Activated CD8-positive, alpha-beta memory T cell treated with anti-CD3 and anti-CD28 coated beads for 4 hours (primary cell): Measurements from ENCODE around the gene EFR3B.
"Not testable (repeated sequence)": the region's sequence is repeated elsewhere in the genome, so short reads cannot be mapped to it uniquely, and the experiment has no call there.

Experiments
- DNase-seq, 2 donors: peaks; one replicate each; pipeline ENCODE4 v3.0.0-alpha.2; 2020; ENCODE audit warnings: low read depth in 2 of 2

The EFR3B gene

DNA sequence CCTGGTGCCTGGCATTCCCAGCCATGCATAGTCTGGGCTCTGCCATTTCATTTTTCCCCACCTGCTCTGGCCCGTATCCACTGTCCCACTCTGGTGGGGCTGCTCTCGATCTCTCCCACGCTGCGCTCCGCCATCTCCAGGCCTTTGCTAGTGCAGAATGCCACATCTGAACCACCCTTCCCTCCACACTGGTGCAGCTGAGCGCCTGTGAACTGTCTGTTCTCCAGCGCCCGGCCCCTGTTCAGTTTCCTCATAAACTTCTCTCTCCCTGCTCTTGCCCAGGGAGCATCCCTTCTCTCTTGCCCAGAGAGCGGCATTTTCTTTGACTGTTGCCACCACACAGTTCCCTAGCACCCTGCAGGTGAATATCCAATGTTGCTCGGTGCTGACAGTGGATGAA, 105.0 kb downstream of the EFR3B start:
- no peak for DNase-seq

DNA sequence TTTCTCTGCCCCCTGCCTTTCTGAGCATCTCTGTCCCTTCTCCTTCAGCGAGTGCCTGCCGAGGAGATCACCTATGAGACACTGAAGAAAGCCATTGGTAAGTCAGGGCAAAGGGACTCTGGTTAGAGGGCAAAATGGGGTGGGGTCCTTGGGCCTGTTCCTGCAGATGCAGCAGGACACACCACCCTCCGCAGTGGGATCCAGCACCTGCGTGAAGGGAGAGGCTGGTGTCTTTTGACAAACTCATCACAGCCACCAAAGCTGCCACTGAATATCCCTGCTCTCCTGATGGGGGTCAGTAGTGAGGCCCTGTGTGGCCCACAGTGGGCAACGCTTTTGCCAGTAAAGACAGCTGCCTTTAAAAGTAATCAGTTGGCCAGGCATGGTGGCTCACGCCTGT, 107.8 kb downstream of the EFR3B start:
- no peak for DNase-seq

DNA sequence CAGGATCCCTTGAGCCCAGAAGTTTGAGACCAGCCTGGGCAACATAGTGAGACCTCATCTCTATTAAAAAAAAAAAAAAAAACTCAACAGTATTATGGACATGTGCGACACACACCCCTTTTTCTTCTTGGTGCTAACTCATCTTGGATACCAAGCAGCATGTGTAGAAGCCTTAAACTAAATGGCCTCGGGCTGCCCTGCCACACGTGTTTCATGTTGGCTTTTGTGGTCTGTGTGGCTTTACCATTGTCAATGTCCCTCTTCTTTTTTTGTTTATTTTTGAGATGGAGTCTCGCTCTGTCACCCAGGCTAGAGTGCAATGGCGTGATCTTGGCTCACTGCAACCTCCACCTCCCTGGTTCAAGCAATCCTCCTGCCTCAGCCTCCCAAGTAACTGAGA, 109.1 kb downstream of the EFR3B start:
- DNase-seq, result not testable (repeated sequence)

DNA sequence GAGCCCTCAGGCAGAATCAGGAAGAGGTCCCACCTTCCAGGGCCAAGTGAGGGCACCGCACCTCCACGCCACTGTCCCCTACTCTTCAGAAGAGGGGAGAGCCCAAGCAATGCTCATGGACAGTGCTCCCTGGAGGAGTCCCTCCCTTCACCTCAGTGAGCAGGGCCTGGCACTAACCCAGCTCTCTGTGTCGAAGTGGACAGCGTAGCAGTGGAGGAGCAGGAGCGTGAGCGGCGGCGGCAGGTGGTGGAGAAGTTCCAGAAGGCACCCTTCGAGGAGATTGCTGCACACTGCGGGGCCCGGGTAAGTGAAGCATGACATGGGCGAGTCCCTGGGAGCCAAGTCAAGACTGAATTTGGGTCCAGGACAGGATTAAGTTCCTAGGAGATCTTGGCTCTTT, 109.8 kb downstream of the EFR3B start:
- no peak for DNase-seq

DNA sequence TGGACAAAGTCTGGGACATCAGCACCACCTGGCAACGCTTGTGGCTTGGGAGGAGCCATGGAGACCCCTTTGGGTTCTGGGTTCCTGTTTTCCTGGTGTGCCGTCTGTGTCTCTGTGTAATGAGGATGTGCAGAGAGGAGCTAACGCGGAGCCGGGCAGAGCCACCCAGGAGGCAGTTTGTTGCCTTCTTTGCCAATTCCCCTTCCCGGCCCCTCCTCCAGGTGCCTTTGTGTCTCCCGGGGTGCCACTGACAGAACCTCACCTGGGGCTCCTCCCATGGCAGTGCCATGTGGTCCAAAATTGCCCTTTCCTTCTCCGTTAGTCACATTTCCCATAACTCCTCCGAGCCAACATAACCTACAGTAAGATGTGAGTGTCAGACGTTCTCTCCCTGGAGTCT, 113.5 kb downstream of the EFR3B start:
- no peak for DNase-seq

DNA sequence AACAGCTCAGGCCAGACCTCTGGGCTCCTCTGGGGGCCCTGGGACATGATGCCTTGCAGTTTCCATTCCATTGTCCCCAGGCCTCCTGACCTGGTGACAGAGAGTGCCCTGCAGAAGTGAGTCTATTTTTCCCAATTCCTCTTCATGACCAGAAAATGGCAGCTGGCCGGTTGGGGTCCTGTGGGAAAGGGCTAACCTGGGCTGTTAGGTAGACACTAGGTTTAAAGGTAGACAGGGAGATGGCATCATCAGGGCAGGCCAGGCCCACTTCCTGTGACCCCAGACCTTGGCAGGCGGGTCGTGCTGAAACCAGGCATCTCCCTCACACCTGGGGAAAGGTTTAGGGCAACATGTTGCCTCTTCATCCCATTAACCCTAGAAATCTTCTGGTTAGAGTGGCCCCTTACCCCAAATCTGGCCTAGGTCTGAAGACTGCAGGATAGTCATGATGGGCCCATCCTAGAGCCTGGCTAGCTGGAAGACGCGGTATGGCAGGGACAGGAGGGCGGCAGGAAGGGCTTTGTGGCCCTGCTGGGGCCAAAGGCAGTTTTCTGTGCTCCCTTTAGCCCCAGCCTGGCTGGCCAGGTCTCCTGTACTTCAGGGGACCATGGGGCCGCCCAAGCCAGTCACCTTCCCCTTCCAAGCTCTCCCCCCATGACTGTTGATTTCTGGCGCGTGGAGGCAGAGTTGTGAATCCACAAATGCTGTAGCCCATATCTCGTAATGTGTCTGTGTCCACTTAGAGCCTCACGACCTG, 116.4 kb downstream of the EFR3B start:
- DNase-seq, result no peak

DNA sequence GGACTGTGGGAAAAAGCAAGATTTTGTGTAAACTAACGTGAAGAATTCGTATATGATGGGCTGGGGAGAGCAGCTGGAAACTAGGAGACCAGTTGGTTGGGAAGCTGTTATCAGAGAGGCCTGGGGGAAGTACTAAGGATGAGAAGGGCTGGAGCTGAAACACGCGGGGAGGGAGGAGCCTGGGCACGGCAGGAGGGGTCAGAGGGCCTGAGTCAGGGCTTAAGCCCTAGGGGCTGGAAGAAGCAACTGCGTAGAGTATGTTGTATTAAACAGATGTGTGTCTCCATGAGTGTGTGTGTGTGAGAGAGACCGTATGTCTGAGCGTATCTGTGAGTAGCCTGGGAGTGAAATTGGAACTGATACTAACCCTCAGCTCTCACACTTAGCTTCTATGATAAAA, 118.1 kb downstream of the EFR3B start:
- DNase-seq, result no peak

DNA sequence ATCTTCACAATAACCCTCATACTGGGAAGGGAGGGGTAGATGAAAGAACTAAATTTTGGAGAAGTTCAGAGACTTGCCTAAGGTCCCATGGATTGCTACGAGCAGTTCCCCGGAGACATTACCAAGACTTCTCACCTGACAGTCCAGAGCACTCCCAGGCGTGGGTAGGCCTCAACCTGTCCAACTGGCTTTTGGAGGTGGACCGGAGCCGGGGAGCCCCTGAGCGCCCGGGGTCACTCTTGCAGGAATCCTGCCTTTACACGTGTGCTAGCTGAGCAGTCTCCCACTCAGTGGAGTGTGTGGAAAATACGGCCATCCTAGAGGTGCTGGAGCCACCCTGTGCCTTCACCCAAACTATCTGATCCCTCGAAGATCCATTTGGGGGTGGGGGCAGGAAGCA, 118.5 kb downstream of the EFR3B start:
- DNase-seq, result no peak

DNA sequence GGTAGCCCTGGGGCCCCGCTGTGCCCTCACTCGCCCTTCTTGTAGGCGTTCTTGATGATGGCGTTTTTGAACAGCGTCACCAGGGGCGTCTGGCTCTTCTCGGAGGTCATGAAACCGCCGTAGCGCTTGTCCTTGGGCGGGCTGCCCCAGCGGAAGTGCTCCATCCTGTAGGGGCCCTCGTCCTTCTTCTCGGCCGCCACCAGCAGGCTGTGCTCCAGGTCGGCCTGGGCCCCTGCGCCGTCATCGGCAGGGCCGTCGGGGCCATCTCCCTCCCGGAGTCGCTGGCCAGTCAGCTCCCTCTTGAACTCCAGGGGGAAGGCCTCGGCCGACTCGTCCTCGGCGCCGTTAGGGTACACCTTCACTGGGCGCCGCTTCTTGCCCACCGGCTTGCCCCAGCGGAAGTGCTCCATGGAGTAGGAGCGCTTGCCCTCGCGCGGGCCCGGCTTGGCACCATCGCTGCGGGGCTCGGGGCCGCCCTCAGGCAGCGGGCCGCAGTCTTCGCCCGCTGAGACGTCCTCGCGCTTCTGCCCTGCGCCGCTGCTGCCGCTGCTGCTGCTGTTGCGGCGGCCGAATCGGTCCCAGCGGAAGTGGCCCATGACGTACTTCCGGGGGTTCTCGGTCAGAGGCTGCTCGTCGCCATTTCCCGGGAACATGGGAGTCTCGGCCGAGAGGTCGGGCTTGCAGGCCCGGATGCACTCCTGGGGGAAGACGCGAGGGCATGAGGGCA, 119.3 kb downstream of the EFR3B start:
- peak; percentile 43 to 58 for DNase-seq

DNA sequence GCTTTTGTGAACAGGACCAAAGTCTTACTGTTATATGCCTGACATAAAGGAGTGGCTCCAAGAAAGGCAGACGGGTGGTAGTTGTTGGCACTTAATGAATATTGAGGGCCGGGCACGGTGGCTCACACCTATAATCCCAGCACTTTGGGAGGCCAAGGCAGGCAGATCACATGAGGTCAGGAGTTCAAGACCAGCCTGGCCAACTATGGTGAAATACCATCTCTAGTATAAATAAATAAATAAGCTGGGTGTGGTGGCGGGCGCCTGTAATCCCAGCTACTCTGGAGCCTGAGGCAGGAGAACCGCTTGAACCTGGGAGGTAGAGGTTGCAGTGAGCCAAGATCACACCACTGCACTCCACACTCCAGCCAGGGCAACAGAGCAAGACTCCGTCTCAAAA, 120.2 kb downstream of the EFR3B start:
- DNase-seq, result not testable (repeated sequence)

DNA sequence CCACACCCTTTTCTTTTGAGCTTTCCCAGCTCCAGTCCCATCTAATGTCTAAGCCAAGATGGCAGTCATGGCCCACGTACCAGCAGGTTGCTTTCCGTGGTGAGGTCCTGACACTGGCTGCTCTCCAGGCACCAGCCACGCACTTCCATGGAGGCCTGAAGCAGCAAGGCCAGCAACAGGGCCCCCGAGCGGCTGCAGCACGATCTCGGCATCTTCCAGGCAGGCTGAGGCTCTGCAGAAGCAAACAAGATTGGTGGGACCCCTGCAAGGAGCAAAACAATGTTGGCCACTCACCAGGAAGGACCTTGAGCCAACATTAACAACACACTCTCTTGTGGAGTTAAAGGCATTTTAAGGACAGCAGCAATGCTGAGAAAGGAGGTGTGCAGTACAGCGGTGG, 122.7 kb downstream of the EFR3B start:
- DNase-seq, result no peak

DNA sequence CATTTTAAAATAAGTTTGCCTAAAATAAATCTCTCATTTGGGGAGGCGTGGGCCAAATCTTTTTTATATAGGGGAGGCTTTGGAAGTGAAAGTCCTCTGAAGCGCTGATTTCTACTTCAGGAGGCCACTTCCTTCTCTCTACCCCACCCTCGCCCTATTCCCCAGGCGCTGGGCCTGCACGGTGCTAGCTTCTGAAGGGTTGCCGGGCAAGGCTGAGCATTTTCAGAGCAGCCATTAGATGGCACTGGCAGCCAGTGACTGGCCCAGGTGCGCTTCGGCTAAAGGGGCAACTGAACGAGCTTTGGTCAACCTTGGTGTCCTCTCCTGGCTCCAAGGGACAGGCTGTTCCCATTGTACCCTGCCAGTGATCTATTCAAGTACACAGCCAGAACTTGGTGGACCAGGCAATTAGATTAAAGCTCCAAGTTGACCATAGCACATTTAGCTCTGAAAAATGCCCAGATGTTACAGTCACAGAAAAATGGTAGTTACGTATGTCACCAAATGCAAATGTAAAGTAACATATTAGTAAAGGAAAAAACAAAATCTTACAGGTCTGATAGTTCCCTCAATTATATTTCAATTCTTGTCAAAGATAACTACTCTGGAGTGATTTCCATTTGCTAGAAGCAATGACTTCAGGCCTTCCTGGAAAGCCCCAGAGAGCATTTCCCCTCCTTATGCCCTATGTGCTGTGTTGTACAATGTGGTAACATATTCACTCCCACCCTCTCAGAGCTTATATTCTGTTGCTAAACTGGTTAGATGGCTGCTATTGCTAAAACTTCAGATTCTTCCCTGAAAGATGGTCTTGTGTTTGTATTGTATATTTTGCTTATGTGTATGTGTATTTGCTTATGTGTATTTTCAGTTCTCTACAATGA, 124.4 kb downstream of the EFR3B start:
- no peak for DNase-seq

DNA sequence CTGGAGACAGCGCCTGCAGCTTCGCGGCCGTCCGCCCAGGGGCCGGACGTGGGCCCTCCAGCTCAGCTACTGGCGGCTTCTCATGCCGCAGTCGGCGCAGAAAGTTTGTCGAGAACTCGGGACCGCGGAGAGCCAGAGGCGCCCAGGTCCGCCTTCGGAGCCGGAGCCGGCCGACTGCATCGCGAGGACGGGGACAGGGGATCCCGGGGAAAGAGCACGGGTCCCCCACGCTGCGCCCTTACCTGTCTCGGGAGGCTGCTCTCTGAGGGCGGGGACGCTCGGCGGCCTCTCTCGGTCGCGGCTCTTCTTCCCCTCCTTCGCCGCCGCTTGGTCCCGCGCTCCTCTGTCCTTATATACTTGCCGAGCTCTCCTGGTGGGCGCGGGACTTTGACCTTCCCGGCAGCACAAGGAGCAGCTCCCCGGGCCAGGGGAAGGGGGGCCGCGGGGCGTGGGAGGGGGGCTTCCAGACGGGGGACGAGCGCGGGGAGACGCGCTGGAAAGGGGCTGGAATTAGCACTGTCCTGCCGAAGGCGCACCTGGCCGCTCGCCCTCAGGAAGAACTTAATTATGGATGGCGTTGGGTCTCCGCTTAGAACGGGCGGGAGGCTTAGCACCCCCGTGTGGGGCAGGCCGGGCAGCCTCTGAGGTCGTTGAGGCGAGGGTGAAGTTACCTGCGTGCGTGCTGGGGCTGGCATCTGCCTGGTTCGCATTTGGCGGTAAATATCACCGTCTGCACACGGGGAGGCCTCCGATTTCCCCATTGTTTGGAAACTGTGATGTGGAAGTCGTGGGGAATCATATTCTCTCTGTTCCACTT, 126.6 kb downstream of the EFR3B start, which contains the start of gene POMC:
POMC (minus strand) TSS at position 325 of the 817 bp plus-strand sequence. CDS start 3,808 bp downstream, outside the sequence.
- no peak for DNase-seq

DNA sequence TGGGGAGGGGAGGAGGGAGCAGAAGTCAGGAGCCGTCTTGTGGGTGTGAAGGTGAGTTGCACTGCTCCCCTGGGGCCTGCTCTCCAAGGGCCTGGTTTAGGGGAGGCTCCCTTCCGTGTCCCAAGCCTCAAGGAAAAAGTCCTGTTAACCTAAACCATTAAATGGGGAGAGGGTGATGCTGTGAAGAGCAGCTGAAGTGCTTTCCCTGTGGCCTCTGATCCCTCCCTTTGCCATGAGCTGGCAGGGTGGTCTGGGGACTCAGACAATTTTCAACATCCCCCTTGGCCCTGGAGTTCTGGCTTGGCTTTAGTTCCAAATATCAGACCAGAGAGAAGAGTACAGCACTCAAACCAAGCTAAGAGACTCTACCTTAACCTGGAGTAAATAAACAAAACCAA, 127.2 kb downstream of the EFR3B start:
- DNase-seq, result no peak

DNA sequence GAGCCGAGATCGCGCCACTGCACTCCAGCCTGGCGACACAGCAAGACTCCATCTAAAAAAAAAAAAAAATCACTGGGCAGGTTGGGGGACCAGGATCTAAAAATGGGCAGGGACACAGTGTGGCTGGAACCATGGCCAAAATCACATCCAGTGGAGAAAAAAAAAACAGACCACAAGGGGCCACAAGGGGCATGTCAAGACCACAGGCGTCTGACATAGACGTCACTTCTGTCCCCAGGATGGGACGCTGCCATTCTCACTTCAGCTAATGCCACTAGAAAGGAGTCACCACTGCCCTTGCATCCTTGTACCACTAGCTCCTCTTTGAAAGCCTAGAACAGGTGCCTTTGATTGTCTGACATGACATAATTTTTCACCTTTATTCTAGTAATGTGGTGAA, 129.0 kb downstream of the EFR3B start:
- no peak for DNase-seq

DNA sequence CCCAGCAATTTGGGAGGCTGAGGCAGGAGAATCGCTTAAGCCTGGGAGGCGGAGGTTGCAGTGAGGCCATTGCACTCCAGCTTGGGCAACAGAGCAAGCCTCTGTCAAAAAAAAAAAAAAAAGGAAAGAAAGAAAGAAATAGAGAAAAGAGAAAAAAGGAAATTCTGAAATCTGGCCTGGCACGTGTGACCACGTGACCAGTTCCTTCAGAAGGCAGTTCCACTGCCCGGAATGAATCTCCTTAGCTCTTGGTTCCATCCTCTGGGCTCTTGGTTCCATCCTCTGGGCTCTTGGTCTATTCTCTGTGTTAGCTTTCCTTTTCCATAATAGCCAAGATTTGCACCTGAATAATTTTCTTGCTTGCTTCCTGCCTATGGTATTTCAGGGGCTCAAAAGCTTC, 131.8 kb downstream of the EFR3B start:
- DNase-seq, result no peak

DNA sequence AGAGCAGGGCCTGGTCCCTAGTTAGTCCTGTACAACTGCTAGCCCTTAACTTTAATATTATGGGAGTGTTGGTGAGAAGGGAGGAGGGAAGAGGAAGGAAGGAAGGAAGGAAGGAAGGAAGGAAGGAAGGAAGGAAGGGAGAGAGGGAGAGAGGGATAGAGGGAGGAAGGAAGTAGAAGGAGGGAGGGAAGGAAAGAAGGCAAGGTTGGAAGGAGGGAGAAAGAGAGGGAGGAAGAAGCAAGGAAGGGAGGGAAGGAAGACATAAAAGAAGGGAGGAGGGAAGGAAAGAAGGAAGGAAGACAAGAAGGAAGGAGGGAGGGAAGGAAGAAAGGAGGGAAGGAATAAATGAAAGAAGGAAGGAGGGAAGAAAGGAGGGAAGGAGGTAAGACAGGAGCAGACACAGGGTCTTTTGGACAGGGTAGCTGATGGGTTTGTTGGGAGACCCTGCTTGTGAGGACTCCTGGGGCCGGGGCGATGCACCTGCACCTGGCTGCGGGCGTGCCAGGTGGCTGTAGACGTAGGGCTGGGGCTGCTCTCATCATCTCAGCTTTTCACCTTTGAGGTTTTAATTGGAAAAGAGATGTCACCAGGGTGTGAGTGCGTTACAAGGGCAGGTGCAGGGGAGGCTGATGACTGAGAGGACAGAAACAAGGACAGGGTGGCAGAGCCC, 132.5 kb downstream of the EFR3B start:
- DNase-seq, result no peak

DNA sequence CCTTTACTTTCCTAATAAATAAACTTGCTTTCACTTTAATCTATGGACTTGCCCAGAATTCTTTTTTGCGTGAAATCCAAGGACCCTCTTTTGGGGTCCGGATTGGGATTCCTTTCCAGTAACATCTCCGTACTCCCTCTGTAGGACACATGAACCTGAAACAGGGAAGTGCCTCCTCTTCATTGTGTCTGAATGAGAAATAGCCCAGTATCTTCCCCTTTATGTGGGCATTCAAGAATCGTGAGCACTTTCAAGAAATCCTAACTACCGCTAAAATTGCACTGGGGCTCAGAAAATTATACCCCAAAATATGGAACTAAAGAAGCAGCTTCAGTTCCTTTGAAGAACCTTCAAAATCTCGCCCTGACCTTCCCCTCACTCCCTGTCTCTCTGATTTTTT, 134.3 kb downstream of the EFR3B start:
- no peak for DNase-seq

DNA sequence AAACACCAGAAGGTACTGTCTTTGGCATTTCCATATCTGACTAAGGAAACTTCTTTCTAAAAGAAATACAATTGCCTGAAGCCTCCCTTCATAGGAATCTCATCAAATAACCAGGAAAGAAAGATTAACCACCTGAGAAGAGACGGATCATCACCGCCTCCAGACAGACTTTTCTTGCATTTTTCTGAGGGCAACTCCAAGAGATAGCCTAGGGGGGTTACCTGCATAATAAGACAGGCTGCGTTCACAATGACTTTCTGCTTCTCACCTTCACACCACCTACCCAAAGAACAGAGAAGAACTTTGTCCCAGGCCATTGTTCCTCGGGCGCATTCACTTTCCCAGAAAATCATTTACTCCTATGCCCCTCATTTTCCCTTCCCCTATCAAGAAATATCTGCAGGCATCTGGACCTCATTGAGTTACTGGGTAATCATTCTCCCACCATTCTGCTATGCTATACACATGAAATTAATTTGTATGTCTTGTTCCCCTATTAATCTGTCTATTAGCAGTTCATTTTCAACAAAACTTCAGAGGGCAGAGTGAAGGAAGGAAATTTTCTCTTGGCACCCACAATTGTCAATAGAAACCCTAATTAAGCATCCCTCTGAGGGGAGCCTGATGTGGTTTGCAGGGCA, 134.8 kb downstream of the EFR3B start:
- DNase-seq, result no peak

DNA sequence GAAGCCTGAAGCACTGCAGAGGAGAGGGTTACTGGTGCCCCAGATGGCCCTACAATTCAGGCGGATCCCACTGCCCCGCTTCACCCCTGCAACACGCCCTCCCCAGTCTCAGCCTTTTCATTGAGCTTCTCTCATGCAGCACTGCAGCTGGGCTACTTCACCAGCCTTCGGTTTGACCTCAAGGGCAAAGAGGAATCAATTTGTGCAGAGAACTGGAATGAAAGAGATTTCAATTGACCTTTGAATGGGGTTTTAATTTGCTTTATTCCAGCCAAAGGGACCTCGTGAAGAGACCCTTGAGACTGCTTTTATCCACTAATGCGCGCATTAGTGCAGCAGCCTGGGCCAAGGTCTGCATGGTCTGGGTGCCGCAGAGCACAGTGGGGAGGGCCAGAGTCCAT, 135.3 kb downstream of the EFR3B start:
- DNase-seq, result no peak
